ENCODE measurements around the gene GNL1.

GRCh38 chr6:30583921-30584320, 27.6 kb upstream of the GNL1 start:
- no peak for TF ChIP-seq CTCF (conservative IDR thresholded peaks at IDR 0.05 in 1 of 2, IDR thresholded peaks at IDR 0.05 in 1 of 2; ENCODE audit: extremely low read depth in 1 of 2, insufficient read depth in 1 of 2, low read depth in 1 of 2, low read length in 2 of 2)
- no peak for TF ChIP-seq EZH2 (IDR thresholded peaks at IDR 0.05; ENCODE audit: borderline replicate concordance, low read length)

Measured in mammary epithelial cell (primary cell).